Measurements from ENCODE around the gene AFAP1L1.

- TF ChIP-seq, protein P1, sequence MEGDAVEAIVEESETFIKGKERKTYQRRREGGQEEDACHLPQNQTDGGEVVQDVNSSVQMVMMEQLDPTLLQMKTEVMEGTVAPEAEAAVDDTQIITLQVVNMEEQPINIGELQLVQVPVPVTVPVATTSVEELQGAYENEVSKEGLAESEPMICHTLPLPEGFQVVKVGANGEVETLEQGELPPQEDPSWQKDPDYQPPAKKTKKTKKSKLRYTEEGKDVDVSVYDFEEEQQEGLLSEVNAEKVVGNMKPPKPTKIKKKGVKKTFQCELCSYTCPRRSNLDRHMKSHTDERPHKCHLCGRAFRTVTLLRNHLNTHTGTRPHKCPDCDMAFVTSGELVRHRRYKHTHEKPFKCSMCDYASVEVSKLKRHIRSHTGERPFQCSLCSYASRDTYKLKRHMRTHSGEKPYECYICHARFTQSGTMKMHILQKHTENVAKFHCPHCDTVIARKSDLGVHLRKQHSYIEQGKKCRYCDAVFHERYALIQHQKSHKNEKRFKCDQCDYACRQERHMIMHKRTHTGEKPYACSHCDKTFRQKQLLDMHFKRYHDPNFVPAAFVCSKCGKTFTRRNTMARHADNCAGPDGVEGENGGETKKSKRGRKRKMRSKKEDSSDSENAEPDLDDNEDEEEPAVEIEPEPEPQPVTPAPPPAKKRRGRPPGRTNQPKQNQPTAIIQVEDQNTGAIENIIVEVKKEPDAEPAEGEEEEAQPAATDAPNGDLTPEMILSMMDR (IDR thresholded peaks at IDR 0.05): no peak
- TF ChIP-seq POLR2AphosphoS5 (IDR thresholded peaks at IDR 0.05; ENCODE audit: low read depth, low read length) (no peak), SIN3A (IDR thresholded peaks at IDR 0.05; ENCODE audit: borderline replicate concordance, insufficient read depth, low read depth, low read length) (no peak)
- TF ChIP-seq, protein P2, sequence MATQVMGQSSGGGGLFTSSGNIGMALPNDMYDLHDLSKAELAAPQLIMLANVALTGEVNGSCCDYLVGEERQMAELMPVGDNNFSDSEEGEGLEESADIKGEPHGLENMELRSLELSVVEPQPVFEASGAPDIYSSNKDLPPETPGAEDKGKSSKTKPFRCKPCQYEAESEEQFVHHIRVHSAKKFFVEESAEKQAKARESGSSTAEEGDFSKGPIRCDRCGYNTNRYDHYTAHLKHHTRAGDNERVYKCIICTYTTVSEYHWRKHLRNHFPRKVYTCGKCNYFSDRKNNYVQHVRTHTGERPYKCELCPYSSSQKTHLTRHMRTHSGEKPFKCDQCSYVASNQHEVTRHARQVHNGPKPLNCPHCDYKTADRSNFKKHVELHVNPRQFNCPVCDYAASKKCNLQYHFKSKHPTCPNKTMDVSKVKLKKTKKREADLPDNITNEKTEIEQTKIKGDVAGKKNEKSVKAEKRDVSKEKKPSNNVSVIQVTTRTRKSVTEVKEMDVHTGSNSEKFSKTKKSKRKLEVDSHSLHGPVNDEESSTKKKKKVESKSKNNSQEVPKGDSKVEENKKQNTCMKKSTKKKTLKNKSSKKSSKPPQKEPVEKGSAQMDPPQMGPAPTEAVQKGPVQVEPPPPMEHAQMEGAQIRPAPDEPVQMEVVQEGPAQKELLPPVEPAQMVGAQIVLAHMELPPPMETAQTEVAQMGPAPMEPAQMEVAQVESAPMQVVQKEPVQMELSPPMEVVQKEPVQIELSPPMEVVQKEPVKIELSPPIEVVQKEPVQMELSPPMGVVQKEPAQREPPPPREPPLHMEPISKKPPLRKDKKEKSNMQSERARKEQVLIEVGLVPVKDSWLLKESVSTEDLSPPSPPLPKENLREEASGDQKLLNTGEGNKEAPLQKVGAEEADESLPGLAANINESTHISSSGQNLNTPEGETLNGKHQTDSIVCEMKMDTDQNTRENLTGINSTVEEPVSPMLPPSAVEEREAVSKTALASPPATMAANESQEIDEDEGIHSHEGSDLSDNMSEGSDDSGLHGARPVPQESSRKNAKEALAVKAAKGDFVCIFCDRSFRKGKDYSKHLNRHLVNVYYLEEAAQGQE (IDR thresholded peaks at IDR 0.05; ENCODE audit: insufficient read depth in 1 of 2, low read depth in 2 of 2, low read length in 1 of 2): no peak
Observed at GRCh38 chr5:149323621-149324205, 52.1 kb downstream of the AFAP1L1 start.
